CD1c-positive myeloid dendritic cell (primary cell): ENCODE data around the gene SPTBN5.
A peak's percentile ranks its signal among the peaks of the same experiment; 100 is the strongest.

Source experiments
- DNase-seq: peaks from one replicate; pipeline ENCODE4 v3.0.0-alpha.2; 2016; ENCODE audit errors: extremely low spot score

The SPTBN5 gene

GRCh38 chr15:41893422-41894250 lies at the start of gene SPTBN5:
Gene SPTBN5 (minus strand): TSS chr15:41894053. CDS start chr15:41893497, 556 bp downstream.
- DNase-seq, result no peak

GRCh38 chr15:41942886-41943285 lies 49.0 kb upstream of the SPTBN5 start:
- DNase-seq, result no peak

GRCh38 chr15:41941644-41942415 lies 48.0 kb upstream of the SPTBN5 start:
- no peak for DNase-seq

GRCh38 chr15:41940441-41940857 lies 46.6 kb upstream of the SPTBN5 start:
- no peak for DNase-seq

GRCh38 chr15:41939986-41940385 lies 46.1 kb upstream of the SPTBN5 start:
- no peak for DNase-seq

- DNase-seq, result peak; percentile 21
These were observed 43.7 kb upstream of the SPTBN5 start for GRCh38 chr15:41937568-41937923.

- peak; percentile 65 for DNase-seq
These were observed 43.1 kb upstream of the SPTBN5 start for GRCh38 chr15:41936649-41937567.

GRCh38 chr15:41936155-41936554 lies 42.3 kb upstream of the SPTBN5 start:
- no peak for DNase-seq

GRCh38 chr15:41935566-41936020 lies 41.7 kb upstream of the SPTBN5 start:
- DNase-seq, result no peak

GRCh38 chr15:41934843-41935242 lies 41.0 kb upstream of the SPTBN5 start:
- peak; percentile 46 for DNase-seq

GRCh38 chr15:41933771-41934170 lies 39.9 kb upstream of the SPTBN5 start:
- no peak for DNase-seq

GRCh38 chr15:41933326-41933725 lies 39.5 kb upstream of the SPTBN5 start:
- DNase-seq, result no peak

GRCh38 chr15:41932511-41933289 lies 38.8 kb upstream of the SPTBN5 start:
- DNase-seq, result no peak

- DNase-seq, result no peak
These were observed 38.2 kb upstream of the SPTBN5 start for GRCh38 chr15:41932101-41932500.

GRCh38 chr15:41930867-41931222 lies 37.0 kb upstream of the SPTBN5 start:
- DNase-seq, result no peak

GRCh38 chr15:41930221-41930866 lies 36.5 kb upstream of the SPTBN5 start:
- DNase-seq, result peak; percentile 69

GRCh38 chr15:41928637-41929620 lies 35.1 kb upstream of the SPTBN5 start:
- DNase-seq, result peak; percentile 34

GRCh38 chr15:41928100-41928499 lies 34.2 kb upstream of the SPTBN5 start:
- DNase-seq, result no peak

GRCh38 chr15:41927536-41927935 lies 33.7 kb upstream of the SPTBN5 start:
- no peak for DNase-seq
